ENCODE data around the gene PKD2.
A peak's percentile ranks its signal among the peaks of the same experiment; 100 is the strongest.

GRCh38 chr4:88033309-88033708 lies 25.9 kb downstream of the PKD2 start:
- peak; percentile 78 for TF ChIP-seq CTCF (IDR thresholded peaks at IDR 0.05)
- TF ChIP-seq POLR2AphosphoS5 (IDR thresholded peaks at IDR 0.05; ENCODE audit: low read depth, low read length) = no peak
- no peak for TF ChIP-seq EZH2phosphoT487 (IDR thresholded peaks at IDR 0.05; ENCODE audit: borderline replicate concordance, low read depth)
- no peak for TF ChIP-seq USF2 (IDR thresholded peaks at IDR 0.05; ENCODE audit: borderline replicate concordance, low read depth, low read length)
- no peak for TF ChIP-seq EP300 (IDR thresholded peaks at IDR 0.05; ENCODE audit: borderline replicate concordance in 1 of 2, low read depth in 1 of 2, low read length in 1 of 2)
- TF ChIP-seq PBX3 (IDR thresholded peaks at IDR 0.05) = no peak
- TF ChIP-seq REST (IDR thresholded peaks at IDR 0.05; ENCODE audit: low read depth, low read length) = no peak
- TF ChIP-seq MEF2A (IDR thresholded peaks at IDR 0.05; ENCODE audit: borderline replicate concordance, low read depth) = no peak
- no peak for TF ChIP-seq MAX (IDR thresholded peaks at IDR 0.05; ENCODE audit: low read depth)
- no peak for TF ChIP-seq CHD2 (IDR thresholded peaks at IDR 0.05; ENCODE audit: low read length, partially characterized antibody)
- TF ChIP-seq JUND (IDR thresholded peaks at IDR 0.05) = no peak

Measured in SK-N-SH (cell line).